PC-9 (cell line): ENCODE measurements around the gene NECAP2. TPM values are rescaled to one million over a fixed set of nuclear protein-coding genes. Genes with fewer than 3 reads are reported as not detected.

Source experiments
- BruUV-seq: library from RNA; stranded (reverse); fragments of 400-500 nt; replicated peaks from 2 replicates; lab custom pipeline; 2021; lab: Mats Ljungman, UMichigan
- CTCF ChIA-PET: fragments of 300-600 bp; sonication (Branson Sonifier 250); formaldehyde crosslinking; loops from one replicate; lab custom pipeline; 2022; ENCODE audit warnings: antibody characterized with exemption; lab: Charles Lee
- POLR2A ChIA-PET: fragments of 300-600 bp; sonication (Branson Sonifier 250); formaldehyde crosslinking; loops from one replicate; lab custom pipeline; 2022; ENCODE audit warnings: antibody characterized with exemption; ENCODE audit not compliant: unreplicated experiment; lab: Charles Lee
- DNase-seq, 2 experiments: peaks; one replicate each; pipeline versions ENCODE4 v3.0.0 to v3.0.0-alpha.2; 2015 to 2022; ENCODE audit warnings: mixed read lengths in 1 of 2
- H2AFZ ChIP-seq: fragments of 200-600 bp; sonication (generic); 2 replicates; pipeline ENCODE4 v1.8.1; 2017; ENCODE audit warnings: antibody characterized with exemption
- H3F3A ChIP-seq: fragments of 200-600 bp; sonication (generic); 2 replicates; pipeline ENCODE4 v1.8.1; 2017; ENCODE audit warnings: antibody characterized with exemption, mild to moderate bottlenecking, low read depth; ENCODE audit not compliant: insufficient read depth
- H3K27ac ChIP-seq: fragments of 200-600 bp; sonication (generic); 2 replicates; pipeline ENCODE4 v1.6.1; 2016; ENCODE audit warnings: mixed run types
- H3K27me3 ChIP-seq: fragments of 200-600 bp; sonication (generic); 2 replicates; pipeline ENCODE4 v1.6.1; 2016; ENCODE audit warnings: low read depth, mixed run types; ENCODE audit not compliant: insufficient read depth
- H3K36me3 ChIP-seq: fragments of 200-600 bp; sonication (generic); 2 replicates; pipeline ENCODE4 v1.6.1; 2016; ENCODE audit warnings: low read depth, mixed run types
- H3K4me1 ChIP-seq: fragments of 200-600 bp; sonication (generic); replicated peaks from 2 replicates; pipeline ENCODE4 v1.6.1; 2016; ENCODE audit warnings: mixed run types; ENCODE audit not compliant: insufficient read depth
- H3K4me2 ChIP-seq: fragments of 200-600 bp; sonication (generic); 2 replicates; pipeline ENCODE4 v1.6.1; 2017; ENCODE audit warnings: mixed run types
- H3K4me3 ChIP-seq: fragments of 200-600 bp; sonication (generic); 2 replicates; pipeline ENCODE4 v1.6.1; 2016; ENCODE audit warnings: mixed run types
- H3K79me2 ChIP-seq: fragments of 200-600 bp; sonication (generic); 2 replicates; pipeline ENCODE4 v1.6.1; 2017; ENCODE audit warnings: low read depth, mixed run types
- H3K9me2 ChIP-seq: fragments of 200-600 bp; sonication (generic); 2 replicates; pipeline ENCODE4 v1.8.1; 2017; ENCODE audit warnings: mild to moderate bottlenecking; ENCODE audit not compliant: insufficient read depth
- H3K9me3 ChIP-seq: fragments of 200-600 bp; sonication (generic); 2 replicates; pipeline ENCODE4 v1.8.1; 2016; ENCODE audit warnings: low read depth; ENCODE audit not compliant: insufficient read depth
- H4K20me1 ChIP-seq: fragments of 200-600 bp; sonication (generic); 2 replicates; pipeline ENCODE4 v1.8.1; 2017; ENCODE audit not compliant: insufficient read depth
- CTCF ChIP-seq: fragments of 200-600 bp; sonication (generic); conservative IDR thresholded peaks from 2 replicates; pipeline ENCODE4 v1.6.1; 2017; ENCODE audit warnings: mixed run types, antibody characterized with exemption, mild to moderate bottlenecking, moderate library complexity
- EZH2 ChIP-seq: fragments of 200-600 bp; sonication (generic); IDR thresholded peaks from 2 replicates; pipeline ENCODE4 v1.8.0; 2017; ENCODE audit warnings: antibody characterized with exemption, low read depth
- intact Hi-C: fragments of 100-400 bp; cut with micrococcal nuclease; formaldehyde crosslinking; loops from one replicate; pipeline ENCODE4 v1.10.0; 2022; ENCODE audit not compliant: unreplicated experiment
- total RNA-seq: library from RNA; stranded (reverse); gene quantifications from 2 replicates; pipeline ENCODE4 v1.2.3, GENCODE V29; 2021

Gene NECAP2
- total RNA-seq, 1 experiment from 2014 or later: 49.6 TPM

GRCh38 chr1:16409536-16410152 is 30.9 kb upstream of the NECAP2 start:
- no peaks in the 10 kb centered on the region for H3K79me2 ChIP-seq
- H3K4me2 ChIP-seq: no peak overlapping the region
- no peak overlapping the region for H2AFZ ChIP-seq
- ChIA-PET CTCF (no interaction called here), POLR2A (no interaction called here)
- intact Hi-C loops: no loop called here
- H3K27ac ChIP-seq: no peak overlapping the region
- no peaks in the 10 kb centered on the region for H3K36me3 ChIP-seq
- H3K9me2 ChIP-seq: no peaks in the 10 kb centered on the region
- H3F3A ChIP-seq: no peaks in the 10 kb centered on the region
- TF ChIP-seq CTCF (no peak), EZH2 (no peak)
- H3K27me3 ChIP-seq: no peaks in the 10 kb centered on the region
- H3K4me1 ChIP-seq: no peaks in the 10 kb centered on the region
- H3K9me3 ChIP-seq: no peaks in the 10 kb centered on the region
- H4K20me1 ChIP-seq: no peaks in the 10 kb centered on the region
- no peak overlapping the region for H3K4me3 ChIP-seq
- no TSS peak for BruUV-seq
- no peak for DNase-seq

GRCh38 chr1:16410803-16411202 is 29.7 kb upstream of the NECAP2 start:
- H3K4me2 ChIP-seq: no peak overlapping the region
- no peaks in the 10 kb centered on the region for H3F3A ChIP-seq
- POLR2A ChIA-PET: no interaction called here
- H3K4me3 ChIP-seq: no peak overlapping the region
- no TSS peak for BruUV-seq
- intact Hi-C loops: no loop called here
- H3K9me2 ChIP-seq: no peaks in the 10 kb centered on the region
- H3K36me3 ChIP-seq: no peaks in the 10 kb centered on the region
- CTCF ChIA-PET: no interaction called here
- no peak for DNase-seq
- no peaks in the 10 kb centered on the region for H3K79me2 ChIP-seq
- TF ChIP-seq CTCF: no peak
- no peak for TF ChIP-seq EZH2
- H3K27me3 ChIP-seq: no peaks in the 10 kb centered on the region
- no peaks in the 10 kb centered on the region for H3K4me1 ChIP-seq
- no peak overlapping the region for H3K27ac ChIP-seq
- H4K20me1 ChIP-seq: no peaks in the 10 kb centered on the region
- H3K9me3 ChIP-seq: no peaks in the 10 kb centered on the region
- no peak overlapping the region for H2AFZ ChIP-seq

- Histone ChIP-seq H3K4me1 (no peaks in the 10 kb centered on the region), H4K20me1 (no peaks in the 10 kb centered on the region), H3K36me3 (no peaks in the 10 kb centered on the region), H3K27me3 (no peaks in the 10 kb centered on the region), H3K9me3 (no peaks in the 10 kb centered on the region), H3F3A (no peaks in the 10 kb centered on the region), H2AFZ (no peak overlapping the region), H3K79me2 (no peaks in the 10 kb centered on the region), H3K27ac (no peak overlapping the region), H3K4me3 (no peak overlapping the region), H3K9me2 (no peaks in the 10 kb centered on the region), H3K4me2 (no peak overlapping the region)
- intact Hi-C loops: no loop called here
- CTCF ChIA-PET: no interaction called here
- DNase-seq: no peak
- POLR2A ChIA-PET: no interaction called here
- TF ChIP-seq CTCF (no peak), EZH2 (no peak)
- no TSS peak for BruUV-seq
These were observed 27.3 kb upstream of the NECAP2 start for GRCh38 chr1:16413191-16413590.
